G401 (cell line): ENCODE results near the gene MFSD6. TPM values are rescaled to one million over a fixed set of nuclear protein-coding genes. Genes with fewer than 3 reads are reported as not detected.
"Not testable (repeated sequence)": the region's sequence is repeated elsewhere in the genome, so short reads cannot be mapped to it uniquely, and the experiment has no call there.

Experiments used
- DNase-seq: peaks from one replicate; pipeline ENCODE4 v3.0.0-alpha.2; 2015; ENCODE audit warnings: low spot score
- in situ Hi-C: cut with HindIII; loops from 2 replicates; pipeline ENCODE4 v1.10.0; 2016; ENCODE audit warnings: low sequenced_read_pairs, mixed read lengths
- total RNA-seq: library from RNA; depleted of rRNA; stranded (reverse); fragments of >200 nt; shearing (Covaris generic); gene quantifications from 2 replicates; pipeline ENCODE4 v1.2.3, GENCODE V29; 2014

MFSD6 gene
- total RNA-seq, 1 experiment from 2014 or later, result 0.71 TPM

DNA sequence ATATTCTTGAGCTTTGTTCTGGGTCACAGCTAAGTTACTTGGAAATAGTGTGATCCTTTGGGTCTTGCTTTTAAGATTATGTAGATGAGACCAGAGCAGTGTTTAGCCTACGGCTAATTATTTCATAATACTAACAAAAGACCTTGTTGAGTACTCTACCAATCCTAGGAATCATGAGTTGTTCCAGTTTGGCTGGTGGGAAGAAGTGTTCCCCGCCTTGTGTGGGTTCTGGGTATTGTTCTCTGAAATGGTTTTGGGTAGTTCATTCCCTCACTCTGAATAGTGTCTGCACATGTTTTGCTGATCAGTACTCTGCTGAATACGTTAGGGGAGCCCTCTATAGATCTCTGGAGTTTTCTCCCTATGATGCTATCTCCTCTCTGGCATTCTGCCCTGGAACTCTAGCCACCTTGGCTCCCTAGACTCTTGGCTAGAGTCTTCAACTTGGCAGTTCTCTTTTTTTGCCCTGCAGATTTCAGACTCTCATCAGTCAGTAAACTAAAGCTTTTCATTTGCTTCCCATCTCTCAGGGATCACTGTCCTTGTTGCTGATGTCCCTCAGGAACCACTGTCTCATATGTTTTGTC is 78.0 kb downstream of the MFSD6 start:
- DNase-seq, result peak; percentile 89
- in situ Hi-C loops, result no loop called here

- in situ Hi-C loops, result no loop called here
- peak; percentile 86 for DNase-seq
These were observed 80.5 kb downstream of the MFSD6 start for GRCh38 chr2:190488516-190489233.

GRCh38 chr2:190489475-190489874 is 81.3 kb downstream of the MFSD6 start:
- no peak for DNase-seq
- in situ Hi-C loops, result no loop called here

DNA sequence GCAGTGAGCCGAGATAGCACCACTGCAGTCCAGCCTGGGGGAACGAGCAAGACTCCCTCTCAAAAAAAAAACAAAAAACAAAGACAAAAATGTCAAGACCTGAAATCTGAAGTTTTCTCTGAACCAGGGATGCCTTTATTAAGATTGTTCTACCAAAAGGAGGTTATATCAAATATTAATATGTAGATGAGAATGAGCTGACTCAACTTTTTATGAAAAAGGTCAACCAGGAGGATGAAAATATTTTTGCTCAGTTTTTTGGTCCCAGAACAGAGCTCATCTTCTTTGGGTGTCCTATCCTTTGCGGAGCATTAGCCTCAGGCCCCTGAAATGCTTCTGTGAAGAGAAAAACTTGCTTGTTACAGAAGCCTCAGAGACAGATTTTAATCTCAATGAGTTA is 82.3 kb downstream of the MFSD6 start:
- in situ Hi-C loops, result no loop called here
- DNase-seq, result no peak

DNA sequence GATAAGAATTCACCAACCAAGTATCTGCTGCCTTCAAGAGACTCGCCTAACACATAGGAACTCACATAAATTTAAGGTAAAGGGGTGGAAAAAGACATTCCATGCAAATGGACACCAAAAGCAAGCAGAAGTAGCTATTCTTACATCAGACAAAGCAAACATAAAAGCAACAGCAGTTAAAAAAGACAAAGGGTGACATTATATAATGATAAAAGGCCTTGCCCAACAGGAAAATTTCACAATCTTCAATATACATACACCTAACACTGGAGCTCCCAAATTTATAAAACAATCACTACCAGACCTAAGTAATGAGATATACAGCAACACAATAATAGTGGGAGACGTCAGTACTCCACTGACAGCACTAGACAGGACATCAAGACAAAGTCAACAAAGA is 84.9 kb downstream of the MFSD6 start:
- in situ Hi-C loops, result no loop called here
- DNase-seq, result no peak

GRCh38 chr2:190494600-190495227 is 86.6 kb downstream of the MFSD6 start:
- in situ Hi-C loops, DNase-seq: not testable (repeated sequence)

DNA sequence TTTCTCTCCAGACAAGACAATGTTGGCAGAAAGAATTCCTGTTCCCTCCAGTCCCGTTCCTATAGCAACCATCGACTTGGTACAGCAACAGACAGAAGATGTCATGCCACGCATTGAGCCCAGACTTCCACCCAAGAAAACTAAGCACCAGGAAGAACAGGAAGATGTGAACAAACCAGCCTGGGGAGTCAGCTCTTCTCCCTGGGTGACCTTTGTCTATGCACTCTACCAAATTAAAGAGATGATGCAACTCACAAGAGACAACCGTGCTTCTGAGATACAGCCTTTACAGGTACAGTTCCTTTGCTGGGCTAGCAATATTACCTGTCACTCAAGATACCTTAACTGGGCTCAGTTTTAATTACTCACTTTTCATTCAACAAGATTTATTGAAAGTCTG is 89.3 kb downstream of the MFSD6 start:
- DNase-seq, result no peak
- in situ Hi-C loops, result no loop called here

DNA sequence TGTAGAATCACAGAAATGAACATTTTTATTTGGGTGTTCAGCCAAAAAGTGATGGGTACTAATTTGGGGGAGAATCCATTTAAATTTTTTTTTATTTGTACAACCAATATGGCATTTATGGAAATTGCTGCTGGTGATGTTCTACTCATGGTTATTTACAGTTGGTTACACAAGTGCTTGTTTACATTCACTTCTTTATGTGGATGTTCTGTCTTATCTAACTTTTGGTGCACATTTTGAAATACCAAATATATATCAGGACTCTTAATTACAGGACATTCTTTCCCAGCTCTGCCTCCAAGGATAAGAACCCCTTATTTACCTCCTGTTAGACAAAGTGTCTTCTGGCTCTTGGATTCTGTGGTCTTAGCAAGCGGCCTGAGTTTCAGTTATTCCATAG is 91.1 kb downstream of the MFSD6 start:
- in situ Hi-C loops, result no loop called here

GRCh38 chr2:190500054-190500502 is 91.9 kb downstream of the MFSD6 start:
- in situ Hi-C loops, result no loop called here

More for the DNA sequence above, 91.1 kb downstream of the MFSD6 start:
- DNase-seq, result no peak

DNA sequence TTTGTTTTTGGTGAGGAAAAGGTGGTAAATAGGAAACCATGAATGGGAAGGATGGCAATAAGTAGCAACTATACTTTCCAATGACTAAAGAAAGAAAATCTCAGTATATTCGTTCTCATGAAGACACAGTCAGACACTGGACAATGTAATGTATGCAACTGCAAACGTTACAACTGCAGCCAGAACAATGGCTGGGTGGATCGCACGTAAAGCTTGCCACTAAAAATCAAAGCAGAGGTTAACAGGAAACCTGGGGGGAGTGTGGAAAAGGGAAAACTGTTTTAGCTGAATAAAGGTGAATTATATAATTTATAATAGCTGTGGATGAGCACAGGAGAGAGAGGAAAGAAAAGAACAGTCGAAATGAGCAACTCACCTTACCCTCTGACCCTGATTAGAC is 93.1 kb downstream of the MFSD6 start:
- in situ Hi-C loops, result no loop called here
- no peak for DNase-seq

More at GRCh38 chr2:190500054-190500502, 91.9 kb downstream of the MFSD6 start:
- no peak for DNase-seq

GRCh38 chr2:190501702-190502407 is 93.7 kb downstream of the MFSD6 start:
- in situ Hi-C loops, result no loop called here
- no peak for DNase-seq

DNA sequence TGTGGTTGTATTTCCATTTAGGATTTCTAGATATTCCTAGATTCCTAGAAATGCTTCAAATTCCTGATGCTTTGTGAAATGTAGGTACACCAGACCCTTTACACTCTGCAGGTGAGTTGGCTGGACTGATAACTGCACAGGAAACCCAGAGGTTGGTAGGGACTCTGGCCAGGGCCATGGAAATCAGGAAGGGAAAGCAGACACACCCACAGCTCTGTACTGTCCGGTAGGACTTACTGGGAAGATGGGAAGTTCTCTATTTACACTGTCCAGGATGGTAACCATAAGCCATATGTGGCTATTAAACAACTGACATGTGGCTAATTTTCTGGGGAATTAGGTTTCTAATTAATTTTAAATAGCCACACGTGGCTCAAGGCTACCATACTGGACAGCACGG is 94.9 kb downstream of the MFSD6 start:
- DNase-seq, result no peak
- in situ Hi-C loops, result no loop called here

DNA sequence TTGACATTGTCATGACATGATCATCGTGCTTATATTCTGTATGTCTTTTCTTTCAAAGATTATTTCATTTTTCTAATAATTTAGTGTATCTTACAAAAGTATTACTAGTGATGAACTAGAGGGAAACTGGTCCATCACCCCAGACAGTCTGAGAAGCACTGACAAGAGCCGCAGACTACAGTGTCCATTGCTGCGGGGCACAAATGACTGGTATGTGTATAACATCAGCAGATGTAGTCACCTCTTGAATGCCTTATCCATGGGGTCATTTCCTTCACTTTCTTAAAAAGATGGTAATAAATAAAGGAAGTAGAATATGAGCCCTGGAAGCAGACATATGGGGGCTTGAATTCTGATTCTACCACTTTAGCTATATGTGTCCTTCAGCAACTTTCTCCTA is 96.8 kb downstream of the MFSD6 start:
- in situ Hi-C loops, result no loop called here
- DNase-seq, result no peak

DNA sequence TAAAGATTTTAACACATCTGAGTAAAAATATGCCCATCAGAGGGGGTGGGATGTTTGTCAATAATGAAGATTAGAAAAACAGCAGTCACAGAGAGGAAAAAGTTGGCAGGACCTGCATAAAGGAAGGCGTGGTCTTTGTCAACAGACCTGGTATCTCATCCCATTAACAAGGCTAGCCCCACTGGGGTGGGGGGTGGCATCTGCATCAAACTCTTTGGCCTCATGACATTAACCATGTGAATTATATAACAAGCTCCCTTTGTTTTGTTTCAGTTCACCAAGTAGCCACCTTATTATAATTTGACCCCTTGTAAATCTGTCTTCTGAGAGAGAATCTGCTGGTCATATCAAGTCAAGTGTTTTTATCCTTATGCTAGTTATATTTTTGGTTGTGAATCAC is 97.5 kb downstream of the MFSD6 start:
- in situ Hi-C loops, result no loop called here

DNA sequence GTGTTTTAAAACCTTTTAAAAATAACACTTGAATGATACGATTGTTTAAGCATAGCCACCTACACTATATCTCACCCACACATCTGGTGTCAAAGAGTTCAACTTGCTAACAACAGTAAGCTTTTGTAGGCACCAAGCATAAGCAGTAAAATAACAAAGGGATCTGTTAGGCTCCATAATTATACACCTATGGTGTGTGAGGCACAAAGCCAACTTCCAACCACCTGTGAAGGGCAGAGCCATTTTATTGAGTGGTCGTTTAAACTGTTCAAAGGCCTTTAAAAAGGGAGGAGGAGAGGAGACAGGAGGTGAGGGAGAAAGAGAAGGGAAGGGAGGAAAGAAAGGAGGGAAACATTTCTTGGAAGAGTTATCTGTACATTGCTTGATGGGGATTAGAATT is 98.5 kb downstream of the MFSD6 start:
- DNase-seq, result no peak
- in situ Hi-C loops, result no loop called here

More for the DNA sequence above, 97.5 kb downstream of the MFSD6 start:
- DNase-seq, result no peak

DNA sequence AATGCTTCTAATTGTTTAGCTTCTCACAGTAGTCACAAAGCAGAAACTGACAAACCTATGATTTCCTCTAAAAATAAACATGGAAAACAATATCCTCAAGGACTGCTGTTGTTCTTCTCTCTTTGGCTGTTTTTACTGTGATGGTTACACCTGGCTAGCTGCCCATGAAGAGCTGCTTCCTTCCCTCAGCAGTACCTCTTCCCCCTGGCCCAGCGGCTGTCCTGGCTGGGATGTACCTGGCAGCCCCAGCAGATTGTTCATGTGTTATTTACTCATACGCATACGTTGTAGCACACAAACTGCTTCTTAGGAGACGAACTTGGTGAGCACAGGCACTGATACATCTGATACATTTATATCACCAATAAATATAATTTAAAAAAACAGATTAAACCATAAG is 99.0 kb downstream of the MFSD6 start:
- in situ Hi-C loops, result no loop called here
- peak; percentile 90 for DNase-seq

- in situ Hi-C loops, DNase-seq: not testable (repeated sequence)
These were observed 101.7 kb downstream of the MFSD6 start for GRCh38 chr2:190509895-190510294.

DNA sequence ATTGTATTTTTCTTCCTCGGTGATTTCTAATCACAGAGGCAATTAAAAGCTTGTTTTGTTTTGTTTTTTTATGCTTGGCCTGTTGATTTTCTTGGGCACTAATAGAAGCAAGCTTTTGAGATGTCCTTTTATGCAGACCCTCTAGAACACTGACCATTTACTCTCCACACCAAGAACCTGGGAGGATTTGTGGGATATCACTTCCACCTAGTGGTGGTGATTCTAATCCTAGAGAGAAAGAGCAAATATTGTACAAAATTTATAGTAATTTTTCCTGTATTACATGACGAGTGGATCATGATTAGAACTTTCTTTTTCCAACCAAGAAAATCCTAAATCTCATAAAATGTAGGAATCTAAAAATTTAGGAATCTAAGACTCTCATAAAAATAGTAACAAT is 102.9 kb downstream of the MFSD6 start:
- peak; percentile 51 for DNase-seq
- in situ Hi-C loops, result no loop called here

- in situ Hi-C loops, result no loop called here
- DNase-seq, result no peak
These were observed 104.5 kb downstream of the MFSD6 start for GRCh38 chr2:190512539-190513095.

DNA sequence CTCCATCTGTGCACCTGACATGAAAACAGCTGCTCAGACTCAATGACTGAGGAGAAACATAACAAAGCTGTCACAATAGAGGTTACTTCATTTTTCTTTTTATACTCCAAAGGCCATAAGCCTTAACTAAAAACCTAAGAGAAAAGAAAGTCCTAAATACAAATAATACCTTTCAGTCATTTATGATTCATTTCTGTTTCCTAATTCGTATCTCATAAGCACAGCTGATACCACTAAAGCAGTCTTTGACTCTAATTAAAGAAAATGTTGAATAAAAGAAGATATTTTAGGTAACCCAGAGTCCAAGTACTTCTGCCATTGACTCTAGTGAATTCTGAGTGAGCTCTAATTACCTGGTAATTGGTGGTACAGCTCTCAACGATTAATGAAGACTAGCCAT is 105.7 kb downstream of the MFSD6 start:
- in situ Hi-C loops, result no loop called here
- no peak for DNase-seq
